ENCODE measurements around the gene PDP2.

DNA sequence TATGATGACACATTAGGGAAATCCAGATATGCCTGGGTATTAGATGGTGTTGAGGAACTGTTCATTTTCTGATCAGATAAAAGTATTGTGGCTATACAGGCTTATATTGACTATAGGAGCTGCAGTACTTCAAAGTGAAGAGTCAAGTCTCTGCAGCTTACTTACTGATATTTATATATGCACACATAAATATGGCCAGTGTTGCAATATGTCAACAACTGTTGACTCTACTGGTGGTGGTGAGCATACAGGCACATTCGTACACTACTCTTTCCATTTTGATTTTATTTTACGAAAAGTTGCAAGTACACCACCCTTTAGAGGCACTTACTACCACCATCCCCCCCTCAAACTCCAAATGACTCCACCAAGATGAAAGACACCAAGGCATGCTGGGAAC is 51.4 kb downstream of the PDP2 start:
- TF ChIP-seq SNAI2 (CRISPR knock-in tag; IDR thresholded peaks at IDR 0.05) = no peak
- TF ChIP-seq, protein P1, sequence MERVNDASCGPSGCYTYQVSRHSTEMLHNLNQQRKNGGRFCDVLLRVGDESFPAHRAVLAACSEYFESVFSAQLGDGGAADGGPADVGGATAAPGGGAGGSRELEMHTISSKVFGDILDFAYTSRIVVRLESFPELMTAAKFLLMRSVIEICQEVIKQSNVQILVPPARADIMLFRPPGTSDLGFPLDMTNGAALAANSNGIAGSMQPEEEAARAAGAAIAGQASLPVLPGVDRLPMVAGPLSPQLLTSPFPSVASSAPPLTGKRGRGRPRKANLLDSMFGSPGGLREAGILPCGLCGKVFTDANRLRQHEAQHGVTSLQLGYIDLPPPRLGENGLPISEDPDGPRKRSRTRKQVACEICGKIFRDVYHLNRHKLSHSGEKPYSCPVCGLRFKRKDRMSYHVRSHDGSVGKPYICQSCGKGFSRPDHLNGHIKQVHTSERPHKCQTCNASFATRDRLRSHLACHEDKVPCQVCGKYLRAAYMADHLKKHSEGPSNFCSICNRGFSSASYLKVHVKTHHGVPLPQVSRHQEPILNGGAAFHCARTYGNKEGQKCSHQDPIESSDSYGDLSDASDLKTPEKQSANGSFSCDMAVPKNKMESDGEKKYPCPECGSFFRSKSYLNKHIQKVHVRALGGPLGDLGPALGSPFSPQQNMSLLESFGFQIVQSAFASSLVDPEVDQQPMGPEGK (CRISPR knock-in tag; IDR thresholded peaks at IDR 0.05; ENCODE audit: borderline replicate concordance) = no peak
- no peak for TF ChIP-seq ISL1 (CRISPR knock-in tag; IDR thresholded peaks at IDR 0.05)
- TF ChIP-seq ZFP3 (CRISPR knock-in tag; IDR thresholded peaks at IDR 0.05) = no peak
- TF ChIP-seq BACH2 (CRISPR knock-in tag; IDR thresholded peaks at IDR 0.05; ENCODE audit: borderline replicate concordance) = no peak
- no peak for TF ChIP-seq PPARA (CRISPR knock-in tag; IDR thresholded peaks at IDR 0.05; ENCODE audit: borderline replicate concordance)
- TF ChIP-seq ZC3H10 (CRISPR knock-in tag; IDR thresholded peaks at IDR 0.05) = no peak
- no peak for TF ChIP-seq ZFP30 (CRISPR knock-in tag; IDR thresholded peaks at IDR 0.05)

All from SK-N-SH treated with all-trans-retinoic acid at 6 μM for 48 hours (cell line).